OCI-LY1 (cell line): ENCODE measurements around the gene GSTP1.

ENCODE experiments used
- EZH2 ChIP-seq: fragments of 200-600 bp; sonication (generic), shearing (Covaris generic); IDR thresholded peaks from 2 replicates; pipeline ENCODE4 v1.8.0; 2017; ENCODE audit warnings: borderline replicate concordance, mixed run types, mild to moderate bottlenecking, antibody characterized with exemption, low read length, moderate library complexity, mixed read lengths
- TF ChIP-seq, protein P1 (sequence below): fragments of 200-600 bp; sonication (generic), shearing (Covaris generic); IDR thresholded peaks from 2 replicates; pipeline ENCODE4 v1.5.1; 2017; ENCODE audit warnings: mild to moderate bottlenecking, antibody characterized with exemption, low read length, moderate library complexity, mixed read lengths

GRCh38 chr11:67634366-67635230, 51.0 kb downstream of the GSTP1 start:
- TF ChIP-seq, protein P1, sequence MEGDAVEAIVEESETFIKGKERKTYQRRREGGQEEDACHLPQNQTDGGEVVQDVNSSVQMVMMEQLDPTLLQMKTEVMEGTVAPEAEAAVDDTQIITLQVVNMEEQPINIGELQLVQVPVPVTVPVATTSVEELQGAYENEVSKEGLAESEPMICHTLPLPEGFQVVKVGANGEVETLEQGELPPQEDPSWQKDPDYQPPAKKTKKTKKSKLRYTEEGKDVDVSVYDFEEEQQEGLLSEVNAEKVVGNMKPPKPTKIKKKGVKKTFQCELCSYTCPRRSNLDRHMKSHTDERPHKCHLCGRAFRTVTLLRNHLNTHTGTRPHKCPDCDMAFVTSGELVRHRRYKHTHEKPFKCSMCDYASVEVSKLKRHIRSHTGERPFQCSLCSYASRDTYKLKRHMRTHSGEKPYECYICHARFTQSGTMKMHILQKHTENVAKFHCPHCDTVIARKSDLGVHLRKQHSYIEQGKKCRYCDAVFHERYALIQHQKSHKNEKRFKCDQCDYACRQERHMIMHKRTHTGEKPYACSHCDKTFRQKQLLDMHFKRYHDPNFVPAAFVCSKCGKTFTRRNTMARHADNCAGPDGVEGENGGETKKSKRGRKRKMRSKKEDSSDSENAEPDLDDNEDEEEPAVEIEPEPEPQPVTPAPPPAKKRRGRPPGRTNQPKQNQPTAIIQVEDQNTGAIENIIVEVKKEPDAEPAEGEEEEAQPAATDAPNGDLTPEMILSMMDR = no peak
- TF ChIP-seq EZH2 = no peak
